GM21390 (cell line): Measurements from ENCODE around the gene RASGRP3.

Experiments
- ATAC-seq: cut with Tn5 transposase; IDR thresholded peaks from one replicate; pipeline ENCODE4 v1.9.1; 2021; ENCODE audit not compliant: unreplicated experiment

RASGRP3 gene

DNA sequence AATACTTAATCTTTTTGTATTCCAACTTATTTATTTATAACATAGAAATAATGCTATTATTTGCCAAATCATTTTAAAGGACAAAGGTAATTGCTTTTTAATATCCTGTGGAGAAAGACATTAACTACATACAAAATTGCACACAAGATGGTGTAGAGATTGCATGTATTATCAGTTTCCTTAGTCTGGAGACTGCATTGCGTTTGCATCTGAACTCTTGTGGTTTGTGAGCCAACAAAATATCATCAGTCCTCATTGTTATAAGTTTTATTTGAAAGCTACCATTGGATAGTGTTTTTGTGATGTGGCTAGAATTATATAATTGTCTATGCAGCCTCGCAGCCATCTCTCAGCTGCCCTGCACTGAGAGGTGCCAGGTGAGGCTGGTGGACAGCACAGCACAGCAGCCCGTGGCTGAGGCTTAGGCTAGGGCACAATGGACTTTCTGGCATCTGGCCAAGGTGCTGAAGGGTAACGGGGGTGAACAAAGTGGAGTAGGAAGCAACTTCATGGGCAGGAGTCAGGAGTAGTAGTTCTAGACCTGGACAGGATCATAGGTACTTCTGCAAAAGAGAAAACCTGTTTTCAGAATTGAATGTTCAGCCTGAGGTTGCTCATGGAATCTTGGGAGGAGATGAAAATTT, 15.1 kb downstream of the RASGRP3 start:
- ATAC-seq = no peak

DNA sequence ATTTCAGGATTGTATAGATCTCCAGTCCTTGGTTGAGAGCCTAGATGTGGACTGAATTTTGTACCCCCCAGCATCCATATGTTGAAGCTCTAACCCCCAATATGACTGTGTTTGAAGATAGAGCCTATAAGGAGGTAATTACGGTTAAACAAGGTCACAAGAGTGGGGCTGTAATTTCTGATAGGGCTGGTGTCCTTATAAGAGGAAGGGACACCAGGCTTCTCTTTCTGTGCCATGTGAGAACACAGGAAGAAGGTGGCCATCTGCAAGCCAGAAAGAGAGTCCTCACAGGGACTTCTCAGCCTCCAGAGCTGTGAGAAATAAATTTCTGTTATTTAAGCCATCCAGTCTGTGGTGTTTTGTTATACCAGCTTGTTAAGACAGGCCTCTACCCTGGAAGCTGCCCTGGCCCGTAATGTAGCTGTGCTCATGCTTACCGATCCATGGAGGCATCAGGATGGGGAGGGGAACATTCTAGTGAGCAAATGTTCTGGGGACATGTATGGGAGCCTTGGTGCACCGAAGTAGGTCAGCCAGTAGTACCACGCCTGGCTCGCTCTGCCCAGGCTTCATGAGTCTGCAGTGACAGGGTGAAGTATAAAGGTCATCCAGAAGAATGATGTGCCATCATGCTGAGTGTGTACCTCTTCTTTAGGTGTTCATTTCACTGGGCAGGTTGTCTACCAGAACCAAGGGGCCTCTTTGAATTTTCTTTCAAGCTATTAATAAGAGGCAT, 16.1 kb downstream of the RASGRP3 start:
- no peak for ATAC-seq

DNA sequence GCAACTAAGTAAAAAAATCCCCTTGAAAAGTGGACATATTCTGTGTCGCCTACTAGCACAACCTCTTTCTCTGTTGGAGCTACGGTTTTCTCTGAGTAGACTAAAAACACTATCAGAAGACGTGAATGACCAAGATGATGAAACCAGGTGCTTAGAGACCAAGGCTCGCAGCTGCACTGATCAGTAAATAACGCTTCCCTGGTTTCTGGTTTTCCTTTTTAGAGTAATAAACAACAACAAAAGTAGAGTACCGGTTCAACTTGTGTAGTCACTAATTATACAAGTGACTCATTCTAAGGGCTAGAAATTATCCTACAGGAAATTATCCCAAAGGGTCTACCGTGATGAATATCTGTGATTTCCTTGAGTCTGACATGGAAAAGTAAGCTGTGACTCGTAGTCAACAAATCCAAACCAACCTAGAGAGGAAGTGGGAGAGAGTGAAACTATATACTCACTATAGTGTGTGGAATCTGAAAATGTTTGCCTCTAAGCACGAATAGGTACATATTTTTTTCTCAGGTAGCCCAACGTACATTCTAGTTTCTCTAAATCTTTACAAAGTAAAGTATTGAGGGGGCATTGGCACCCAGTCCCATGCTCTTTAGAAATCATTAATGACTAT, 17.8 kb downstream of the RASGRP3 start:
- ATAC-seq = peak; percentile 48

DNA sequence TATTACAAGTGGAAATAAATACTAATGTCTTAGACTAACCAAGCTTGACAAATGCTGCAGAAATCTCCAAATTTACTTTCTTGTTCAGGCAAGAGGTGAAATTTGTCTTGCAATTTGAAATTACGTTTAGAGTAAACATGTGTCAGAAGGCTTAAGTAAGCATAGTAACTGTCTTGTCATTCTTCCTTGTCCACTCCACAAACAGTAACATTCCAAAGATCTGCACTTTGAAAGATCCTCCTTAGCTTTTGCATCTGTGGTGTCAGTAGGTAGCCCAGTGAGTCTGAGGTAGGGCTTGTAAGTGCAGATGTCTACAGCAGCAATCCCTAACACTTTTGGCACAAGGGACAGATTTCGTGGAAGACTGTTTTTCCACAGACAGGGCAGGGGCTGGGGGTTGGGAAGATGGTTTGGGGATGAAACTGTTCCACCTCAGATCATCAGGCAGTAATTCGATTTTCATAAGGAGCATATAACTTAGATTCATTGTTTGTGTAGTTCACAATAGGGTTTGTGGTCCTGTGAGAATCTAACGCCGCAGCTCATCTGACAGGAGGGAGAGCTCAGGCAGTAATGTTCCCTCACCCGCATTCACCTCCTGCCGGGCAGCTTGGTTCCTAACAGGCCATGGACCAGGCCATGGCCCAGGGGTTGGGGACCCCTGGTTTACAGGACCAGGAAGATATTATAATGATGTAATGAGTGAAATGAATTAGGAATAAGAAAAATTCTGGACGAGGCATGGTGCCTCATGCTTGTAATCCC, 18.6 kb downstream of the RASGRP3 start:
- no peak for ATAC-seq

DNA sequence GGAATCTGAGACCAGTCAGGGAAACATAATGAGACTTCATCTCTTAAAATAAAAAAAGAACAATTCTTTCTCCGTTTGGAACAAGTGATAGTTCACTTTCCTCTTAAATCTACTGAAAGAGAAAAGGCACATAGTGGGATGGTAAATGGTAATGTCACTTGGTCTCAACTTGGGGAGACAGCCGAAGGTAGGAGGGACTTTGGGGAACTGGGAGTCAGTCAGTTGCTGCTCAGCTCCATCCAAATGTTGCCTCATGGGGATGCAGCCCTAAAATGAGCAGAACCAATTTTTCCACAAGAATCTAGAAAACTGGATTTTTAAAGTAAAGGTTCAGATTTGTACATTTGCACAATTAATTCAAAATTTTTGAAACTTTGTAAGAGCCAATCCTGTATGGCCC, 19.2 kb downstream of the RASGRP3 start:
- ATAC-seq = no peak

DNA sequence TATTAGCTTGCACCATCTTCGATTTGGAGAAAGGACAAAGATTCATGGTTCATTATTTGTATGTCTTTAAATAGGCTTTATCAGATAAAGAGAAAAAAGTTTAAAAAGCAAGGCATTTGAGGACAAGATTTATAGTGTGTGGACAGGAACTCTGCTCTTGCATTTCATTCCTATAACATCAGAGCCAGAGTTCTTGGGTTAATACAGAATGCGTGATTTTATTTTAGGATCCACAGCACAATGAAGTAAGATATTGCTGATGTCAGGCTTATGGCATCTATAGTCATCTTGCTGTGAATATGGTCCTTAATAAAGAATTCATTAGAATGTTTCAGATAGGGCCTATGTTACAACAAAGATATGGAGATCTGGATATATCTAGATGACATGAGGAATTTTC, 19.7 kb downstream of the RASGRP3 start:
- ATAC-seq = no peak

DNA sequence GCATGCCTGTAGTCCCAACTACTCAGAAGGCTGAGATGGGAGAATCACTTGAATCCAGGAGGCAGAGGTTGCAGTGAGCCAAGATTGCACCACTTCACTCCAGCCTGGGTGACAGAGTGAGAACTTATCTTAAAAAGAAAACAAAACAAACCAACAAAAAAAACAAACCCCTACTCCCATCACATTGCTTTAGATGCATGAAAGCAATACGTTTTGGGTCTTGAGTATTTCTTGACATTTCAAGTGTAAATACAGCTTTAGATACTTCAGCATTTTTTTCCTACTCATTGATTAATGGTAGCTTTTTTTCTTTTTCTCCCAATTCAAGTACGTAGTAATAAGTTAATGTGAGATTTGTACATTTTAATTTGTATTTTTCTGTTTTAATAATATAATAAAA, 20.3 kb downstream of the RASGRP3 start:
- no peak for ATAC-seq

DNA sequence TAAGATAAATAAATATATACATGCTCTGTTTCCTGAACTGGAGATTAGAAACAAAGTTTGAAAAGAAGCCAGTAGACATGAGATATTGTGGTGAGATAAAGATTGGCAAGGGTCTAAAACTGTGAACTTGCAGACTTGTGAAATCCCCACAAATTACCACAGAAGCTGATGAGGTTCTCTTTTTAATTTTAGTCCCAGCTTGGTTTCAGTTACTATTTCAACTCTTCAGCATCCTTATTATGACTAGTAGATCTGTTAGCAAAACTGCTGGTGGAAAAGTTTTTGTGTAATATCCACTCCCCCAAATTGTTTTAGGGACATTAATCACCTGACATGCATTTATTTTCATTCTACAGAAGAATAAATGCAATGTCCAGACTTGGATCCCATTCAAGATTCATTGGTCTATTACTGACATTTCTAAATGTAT, 20.8 kb downstream of the RASGRP3 start:
- peak; percentile 44 for ATAC-seq

DNA sequence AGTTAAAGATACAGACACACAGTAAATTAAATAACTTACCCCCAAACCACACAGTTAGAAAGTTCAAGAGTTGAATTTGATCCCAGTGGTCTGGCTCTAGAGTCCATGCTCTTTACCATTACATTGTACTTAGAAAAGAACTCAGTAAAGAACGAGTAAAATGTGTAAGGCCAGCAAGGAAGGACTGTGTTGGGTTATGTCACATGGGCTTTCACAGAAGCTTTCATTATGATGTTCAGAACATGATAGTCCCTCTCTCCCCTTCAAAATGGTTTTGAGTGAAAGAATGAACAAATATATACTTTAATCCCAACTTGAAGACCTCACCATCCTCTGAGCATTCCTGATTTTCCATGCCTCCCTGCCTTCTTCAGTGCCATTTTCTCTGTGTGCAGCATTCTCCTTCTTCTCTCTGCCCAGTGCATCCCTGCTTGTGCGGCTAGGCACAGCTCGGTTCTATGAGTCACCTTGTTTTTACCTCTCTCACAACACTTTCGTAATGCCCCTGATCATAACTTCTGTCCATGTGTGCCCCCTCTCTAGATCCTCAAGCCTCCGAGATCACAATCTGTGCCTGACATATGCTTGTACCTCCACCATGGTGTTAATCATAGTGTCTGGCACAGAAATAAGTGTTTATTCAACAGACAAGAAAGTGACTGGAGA, 22.0 kb downstream of the RASGRP3 start:
- peak; percentile 27 for ATAC-seq

DNA sequence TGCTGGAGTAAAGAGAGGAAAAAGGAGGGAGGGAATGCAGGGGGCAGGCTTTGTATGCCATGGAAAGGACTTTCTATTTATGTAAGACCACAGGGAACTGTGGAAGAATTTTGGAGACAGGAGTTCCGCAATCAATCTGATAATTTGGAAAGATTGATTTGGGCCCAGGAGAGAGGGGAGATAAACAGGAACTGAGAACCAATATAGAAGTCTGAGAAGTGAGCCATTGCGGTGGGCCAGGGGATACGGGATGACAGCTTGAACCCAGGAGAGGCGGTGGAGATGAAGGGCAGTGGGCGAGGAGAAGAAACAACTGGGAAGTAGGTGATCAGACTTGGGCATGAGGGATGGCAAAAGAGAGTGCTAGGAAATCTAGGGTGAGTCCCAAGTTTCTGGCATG, 23.7 kb downstream of the RASGRP3 start:
- ATAC-seq = no peak

DNA sequence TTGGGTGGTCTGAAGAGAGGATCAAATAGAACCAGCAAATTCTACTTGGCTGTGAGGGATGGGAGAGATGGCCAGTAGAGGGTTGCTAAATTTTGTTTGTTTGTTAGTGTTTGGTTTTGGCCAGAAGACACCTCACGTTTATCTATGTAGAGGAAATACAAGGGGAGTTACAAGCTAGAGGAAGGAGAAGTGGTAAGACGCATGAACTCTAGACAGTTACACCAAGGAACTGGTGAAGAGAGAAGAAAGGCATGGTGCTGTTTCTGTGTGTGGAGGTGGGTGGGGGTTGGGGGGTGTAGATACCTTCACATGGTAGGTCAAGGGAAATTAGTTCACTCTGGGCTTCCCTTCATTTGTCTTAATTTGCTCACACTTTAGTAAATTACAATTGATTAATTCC, 25.6 kb downstream of the RASGRP3 start:
- no peak for ATAC-seq

DNA sequence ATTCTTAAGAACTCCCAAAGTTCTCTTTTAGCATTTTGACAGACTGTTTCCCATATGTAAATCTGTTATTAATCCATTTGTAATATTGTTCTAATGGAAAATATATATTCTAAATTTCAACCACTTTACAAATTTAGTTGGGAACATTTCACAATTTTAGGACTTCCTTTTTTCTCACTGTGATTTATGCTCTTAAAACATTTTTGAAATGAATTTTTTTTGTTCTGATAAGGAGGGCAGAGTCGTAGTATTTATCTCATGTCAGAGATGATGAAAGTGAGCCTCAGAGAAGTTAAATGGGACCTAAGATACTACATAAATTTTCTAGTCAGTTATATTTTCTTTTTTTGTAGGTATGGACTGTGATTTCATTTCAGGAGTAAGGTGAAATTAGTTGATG, 26.6 kb downstream of the RASGRP3 start:
- no peak for ATAC-seq

DNA sequence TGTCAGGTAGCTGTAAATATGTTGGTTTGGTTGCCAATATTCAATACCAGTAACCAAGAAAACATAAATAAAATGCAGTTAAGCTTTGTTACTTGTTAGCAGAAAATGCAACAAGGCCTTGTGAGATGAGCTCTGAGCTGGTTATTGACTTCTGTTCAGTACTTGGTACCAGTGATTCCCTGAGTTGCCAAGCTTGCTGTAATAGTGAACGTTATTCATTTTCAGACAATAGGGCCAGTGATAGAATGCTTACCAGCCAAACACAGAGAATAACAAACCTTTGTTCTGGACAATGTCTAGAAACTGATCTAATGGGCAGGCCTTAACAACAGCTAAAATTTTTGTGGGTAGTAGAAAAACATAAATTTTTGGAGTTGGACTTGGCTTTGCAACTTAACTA, 29.5 kb downstream of the RASGRP3 start:
- no peak for ATAC-seq

DNA sequence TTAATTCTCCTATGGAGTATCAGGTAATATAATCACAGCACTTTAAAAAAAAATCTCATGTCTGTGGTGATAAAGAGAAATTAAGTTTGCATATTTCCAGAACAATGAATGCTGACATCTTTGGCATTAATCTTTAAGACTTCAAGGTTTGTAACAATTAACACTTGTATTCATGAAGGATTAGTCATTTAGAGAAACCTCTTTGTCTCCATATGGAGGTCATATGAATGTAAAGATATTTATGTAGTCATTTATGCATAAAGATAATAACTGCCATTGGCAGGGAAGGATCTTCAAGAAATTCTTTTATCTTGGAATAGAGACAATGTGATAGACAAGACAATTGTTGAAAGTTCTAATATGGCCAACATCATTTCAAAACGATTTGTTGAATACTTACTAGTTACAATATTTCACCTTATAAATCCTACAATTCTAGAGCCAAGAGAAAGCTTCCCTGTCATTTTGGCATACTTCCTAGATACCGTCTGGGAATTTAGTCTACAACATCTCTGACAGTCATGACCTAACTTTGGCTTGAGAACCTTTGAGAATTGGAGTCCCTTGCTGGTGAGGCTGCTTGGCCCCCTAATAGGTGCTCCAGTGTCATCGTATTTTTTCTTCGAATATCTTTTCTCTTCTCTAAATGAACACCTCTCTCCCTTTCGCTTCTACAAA, 33.6 kb downstream of the RASGRP3 start:
- no peak for ATAC-seq

DNA sequence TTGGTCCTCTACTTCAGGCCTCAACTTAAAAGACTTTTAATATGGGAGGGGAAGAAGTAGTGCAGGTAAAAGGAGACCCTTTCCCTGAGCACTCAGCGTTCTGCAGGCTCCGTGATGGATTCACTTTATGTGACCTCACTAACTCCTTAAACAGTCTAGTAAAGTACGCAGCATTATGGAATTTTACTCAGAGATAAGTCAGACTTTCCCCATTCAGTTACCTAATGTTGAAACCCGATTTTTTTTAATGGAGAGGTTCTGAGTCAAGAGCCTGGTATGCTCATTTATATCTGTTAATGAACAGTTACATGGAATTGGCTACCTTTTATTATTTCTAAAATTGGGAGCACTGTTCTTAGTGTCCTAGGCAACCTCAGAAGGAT, 34.1 kb downstream of the RASGRP3 start:
- ATAC-seq = no peak

DNA sequence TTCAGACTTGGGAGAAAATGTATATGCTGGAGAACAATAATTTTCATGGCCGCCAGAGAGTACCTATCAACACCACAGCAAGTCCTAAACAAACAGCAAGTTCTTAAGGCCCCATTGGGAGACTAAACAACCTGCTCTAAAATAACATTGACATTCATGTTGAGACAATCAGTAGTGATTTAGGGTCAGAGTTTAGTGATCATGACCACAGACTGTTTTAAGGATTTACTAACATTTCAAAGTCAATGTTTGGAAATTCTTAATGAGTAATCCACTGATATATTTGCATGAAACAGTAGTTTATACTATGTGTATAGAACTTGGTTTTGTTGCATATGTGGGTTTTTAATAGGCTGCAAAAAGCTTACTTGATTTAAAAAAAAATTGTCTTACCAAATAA, 34.7 kb downstream of the RASGRP3 start:
- ATAC-seq = no peak

DNA sequence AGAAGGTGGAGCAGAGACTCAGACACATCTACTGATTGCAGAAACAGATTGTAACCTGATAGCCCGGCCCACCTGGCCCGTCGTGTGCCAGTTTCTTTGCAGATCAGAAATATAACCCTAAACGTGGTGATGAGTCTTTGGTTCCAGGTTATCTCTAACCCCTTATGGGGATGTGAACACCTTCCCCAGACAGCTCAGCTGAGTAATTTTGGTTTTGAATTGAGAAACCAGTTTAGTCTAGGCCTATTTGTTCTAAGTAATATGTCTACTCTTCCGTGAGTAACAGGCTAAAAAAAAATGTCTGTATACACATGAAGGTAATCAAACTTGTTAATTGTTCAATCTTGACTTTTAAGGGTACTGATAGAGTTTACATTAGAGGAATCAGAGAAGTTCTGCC, 35.7 kb downstream of the RASGRP3 start:
- no peak for ATAC-seq

DNA sequence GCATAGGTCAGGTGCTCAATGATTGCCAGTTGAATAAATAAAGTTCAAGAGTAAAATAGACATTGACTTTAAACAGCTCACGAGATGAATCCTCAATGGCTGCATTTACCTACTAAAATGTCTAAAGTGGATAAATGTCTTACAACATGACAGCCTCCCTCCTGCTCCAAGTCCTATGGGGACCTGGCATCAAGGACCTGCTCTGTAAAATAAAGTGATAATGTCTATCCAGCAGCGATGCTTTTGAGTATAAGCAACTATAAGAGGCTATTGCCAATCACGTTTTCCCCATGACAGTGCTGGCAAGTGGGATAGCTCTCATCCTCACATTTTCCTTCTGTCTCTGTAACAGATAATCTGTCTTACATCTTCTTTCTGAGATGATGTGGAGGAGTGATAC, 37.0 kb downstream of the RASGRP3 start:
- no peak for ATAC-seq

DNA sequence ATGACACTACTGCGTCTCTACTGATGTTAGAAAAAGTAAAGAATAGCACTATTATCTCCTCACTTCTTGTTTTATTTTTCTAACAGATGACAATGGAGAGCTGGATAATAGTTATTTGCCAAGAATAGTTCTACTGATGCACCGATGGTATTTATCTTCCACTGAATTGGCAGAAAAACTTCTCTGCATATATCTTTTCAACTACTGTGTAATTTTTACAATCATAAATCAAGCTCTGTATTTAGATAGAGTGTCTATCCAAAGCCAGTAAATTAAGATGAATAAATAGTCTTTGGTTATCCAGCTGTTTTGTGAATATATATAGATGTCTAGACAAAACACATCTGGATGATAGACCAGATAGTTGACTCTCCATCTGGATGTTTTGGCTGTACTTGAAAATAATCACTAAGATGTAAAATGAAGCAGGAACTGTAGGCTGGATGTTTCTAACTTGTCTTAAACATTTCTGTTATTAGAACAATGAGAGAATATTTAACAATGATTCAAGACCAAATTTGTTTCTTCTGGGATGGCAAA, 40.1 kb downstream of the RASGRP3 start:
- no peak for ATAC-seq

DNA sequence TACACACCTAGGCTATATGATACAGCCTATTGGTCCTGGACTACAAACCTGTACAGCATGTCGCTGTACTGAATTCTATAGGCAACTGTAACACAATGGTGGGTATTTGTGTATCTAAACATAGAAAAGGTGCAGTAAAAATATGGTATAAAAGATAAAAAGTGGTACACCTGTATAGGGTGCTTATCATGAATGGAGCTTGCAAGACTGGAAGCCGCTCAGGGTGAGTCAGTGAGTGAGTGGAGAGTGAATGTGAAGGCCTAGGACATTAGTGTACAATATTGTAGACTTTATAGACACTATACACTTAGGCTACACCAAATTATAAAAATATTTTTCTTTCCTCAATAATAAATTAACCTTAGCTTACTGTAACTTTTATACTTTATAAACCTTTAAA, 41.8 kb downstream of the RASGRP3 start:
- no peak for ATAC-seq
